HFFc6 (cell line): ENCODE results near the gene AXIN1. TPM values are rescaled to one million over a fixed set of nuclear protein-coding genes. Genes with fewer than 3 reads are reported as not detected.

Experiments
- DNase-seq: peaks from one replicate; pipeline ENCODE4 v3.0.0-alpha.2; 2018
- H3K27ac Mint-ChIP-seq: 2 replicates; pipeline ENCODE4 v1.8.0; 2020; ENCODE audit warnings: mild to moderate bottlenecking, mixed read lengths
- H3K27me3 Mint-ChIP-seq: 2 replicates; pipeline ENCODE4 v1.8.0; 2021; ENCODE audit warnings: mild to moderate bottlenecking, moderate library complexity, mixed read lengths; ENCODE audit not compliant: insufficient read depth
- H3K36me3 Mint-ChIP-seq: 2 replicates; pipeline ENCODE4 v1.8.0; 2021; ENCODE audit warnings: low read depth, mixed read lengths
- H3K4me1 Mint-ChIP-seq: 2 replicates; pipeline ENCODE4 v1.8.0; 2020; ENCODE audit warnings: low read depth, mixed read lengths
- H3K4me3 Mint-ChIP-seq: 2 replicates; pipeline ENCODE4 v1.8.0; 2020; ENCODE audit warnings: mild to moderate bottlenecking, moderate library complexity, mixed read lengths
- H3K9me3 Mint-ChIP-seq: 2 replicates; pipeline ENCODE4 v1.8.0; 2020; ENCODE audit warnings: mild to moderate bottlenecking, mixed read lengths
- total RNA-seq, 6 experiments: library from RNA; stranded (reverse); fragmentation: NEBNext Ultra II Directional; extraction: Animal tissue kit (Norgen Biotek cat#: 25700); gene quantifications; 2 replicates in 1 of 6; 3 replicates in 5 of 6; pipeline ENCODE4 v1.2.3, GENCODE V29; 2021
- TF ChIP-seq, protein P1 (sequence below): fragments of 200-600 bp; sonication (generic); IDR thresholded peaks from 2 replicates; pipeline ENCODE4 v1.5.0; 2021; ENCODE audit warnings: antibody characterized with exemption, mild to moderate bottlenecking

AXIN1 gene
- total RNA-seq, 6 experiments from 2014 or later: 13.6 to 16.7 (median 14.7) TPM

DNA sequence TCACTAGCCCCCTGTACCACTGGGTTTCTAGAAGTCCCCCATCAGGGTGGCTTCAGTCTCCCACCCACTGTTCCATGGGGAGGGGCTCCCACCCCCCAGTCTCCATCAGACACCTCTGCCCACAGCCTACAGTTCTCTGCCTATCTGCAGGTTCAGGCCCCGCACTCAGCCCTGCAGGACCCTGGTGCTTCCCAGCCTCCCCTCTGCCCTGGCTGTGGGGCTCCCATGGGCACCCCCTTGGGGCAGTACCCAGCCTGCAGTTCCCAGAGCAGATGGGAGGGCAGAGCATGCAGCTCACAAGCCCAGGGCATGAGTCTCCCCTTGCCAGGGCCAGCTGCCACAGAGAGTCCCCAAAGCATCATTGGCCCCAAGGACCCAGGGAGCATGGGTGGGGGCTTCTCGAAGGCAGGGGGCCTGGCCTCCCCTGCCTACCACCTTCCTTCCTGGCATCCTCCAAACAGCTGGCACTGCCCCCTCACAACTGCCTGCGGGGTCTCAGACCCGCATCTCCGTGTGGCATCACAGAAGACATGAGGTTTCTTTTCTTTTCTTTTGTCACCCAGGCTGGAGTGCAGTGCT is 20.6 kb upstream of the AXIN1 start:
- Mint-ChIP-seq H3K9me3 (no peaks in the 10 kb centered on the region), H3K4me1 (peaks cover 14% of the 10 kb centered on the region), H3K27me3 (peaks cover 3% of the 10 kb centered on the region; the same call in 1 of the 2 replicates), H3K27ac (no peak overlapping the region), H3K36me3 (no peaks in the 10 kb centered on the region), H3K4me3 (no peak overlapping the region)
- TF ChIP-seq, protein P1, sequence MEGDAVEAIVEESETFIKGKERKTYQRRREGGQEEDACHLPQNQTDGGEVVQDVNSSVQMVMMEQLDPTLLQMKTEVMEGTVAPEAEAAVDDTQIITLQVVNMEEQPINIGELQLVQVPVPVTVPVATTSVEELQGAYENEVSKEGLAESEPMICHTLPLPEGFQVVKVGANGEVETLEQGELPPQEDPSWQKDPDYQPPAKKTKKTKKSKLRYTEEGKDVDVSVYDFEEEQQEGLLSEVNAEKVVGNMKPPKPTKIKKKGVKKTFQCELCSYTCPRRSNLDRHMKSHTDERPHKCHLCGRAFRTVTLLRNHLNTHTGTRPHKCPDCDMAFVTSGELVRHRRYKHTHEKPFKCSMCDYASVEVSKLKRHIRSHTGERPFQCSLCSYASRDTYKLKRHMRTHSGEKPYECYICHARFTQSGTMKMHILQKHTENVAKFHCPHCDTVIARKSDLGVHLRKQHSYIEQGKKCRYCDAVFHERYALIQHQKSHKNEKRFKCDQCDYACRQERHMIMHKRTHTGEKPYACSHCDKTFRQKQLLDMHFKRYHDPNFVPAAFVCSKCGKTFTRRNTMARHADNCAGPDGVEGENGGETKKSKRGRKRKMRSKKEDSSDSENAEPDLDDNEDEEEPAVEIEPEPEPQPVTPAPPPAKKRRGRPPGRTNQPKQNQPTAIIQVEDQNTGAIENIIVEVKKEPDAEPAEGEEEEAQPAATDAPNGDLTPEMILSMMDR: no peak
- no peak for DNase-seq

DNA sequence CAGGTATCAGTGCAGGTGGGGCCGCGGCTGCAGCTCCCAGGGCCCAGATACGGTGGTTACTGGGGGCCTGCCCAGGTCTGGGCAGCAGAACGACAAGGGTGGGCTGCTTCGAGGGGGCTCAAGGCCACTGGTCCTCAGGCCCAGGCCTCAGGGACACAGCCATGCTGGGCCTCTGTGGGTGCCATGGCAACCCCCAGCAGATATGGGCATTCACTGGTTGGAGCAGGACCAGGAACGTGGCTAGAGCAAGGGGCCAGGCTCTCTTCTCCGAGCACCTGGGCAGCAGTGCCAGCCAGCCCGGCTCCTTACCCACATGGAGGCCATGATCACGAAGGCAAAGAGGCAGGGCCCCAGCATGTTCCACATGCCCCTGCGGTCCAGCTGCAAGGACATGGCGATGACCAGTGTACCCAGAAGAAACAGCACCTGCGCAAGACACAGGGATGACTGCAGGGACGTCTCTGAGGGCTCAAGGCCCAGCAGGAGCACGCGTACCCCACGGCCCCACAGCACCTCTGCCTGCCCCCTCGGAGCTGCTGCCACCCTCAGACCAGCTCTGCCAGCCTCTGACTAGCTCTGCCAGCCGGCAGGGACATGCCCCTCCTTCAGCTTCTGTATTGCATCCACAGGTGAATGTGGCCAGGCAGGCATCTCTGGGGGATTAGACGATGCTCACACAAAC is 19.9 kb upstream of the AXIN1 start:
- H3K27ac Mint-ChIP-seq: no peak overlapping the region
- peaks cover 14% of the 10 kb centered on the region for H3K4me1 Mint-ChIP-seq
- no peaks in the 10 kb centered on the region for H3K36me3 Mint-ChIP-seq
- H3K9me3 Mint-ChIP-seq: no peaks in the 10 kb centered on the region
- DNase-seq: no peak
- peaks cover 3% of the 10 kb centered on the region; the same call in 1 of the 2 replicates for H3K27me3 Mint-ChIP-seq
- TF ChIP-seq, protein P1: no peak
- no peak overlapping the region for H3K4me3 Mint-ChIP-seq

DNA sequence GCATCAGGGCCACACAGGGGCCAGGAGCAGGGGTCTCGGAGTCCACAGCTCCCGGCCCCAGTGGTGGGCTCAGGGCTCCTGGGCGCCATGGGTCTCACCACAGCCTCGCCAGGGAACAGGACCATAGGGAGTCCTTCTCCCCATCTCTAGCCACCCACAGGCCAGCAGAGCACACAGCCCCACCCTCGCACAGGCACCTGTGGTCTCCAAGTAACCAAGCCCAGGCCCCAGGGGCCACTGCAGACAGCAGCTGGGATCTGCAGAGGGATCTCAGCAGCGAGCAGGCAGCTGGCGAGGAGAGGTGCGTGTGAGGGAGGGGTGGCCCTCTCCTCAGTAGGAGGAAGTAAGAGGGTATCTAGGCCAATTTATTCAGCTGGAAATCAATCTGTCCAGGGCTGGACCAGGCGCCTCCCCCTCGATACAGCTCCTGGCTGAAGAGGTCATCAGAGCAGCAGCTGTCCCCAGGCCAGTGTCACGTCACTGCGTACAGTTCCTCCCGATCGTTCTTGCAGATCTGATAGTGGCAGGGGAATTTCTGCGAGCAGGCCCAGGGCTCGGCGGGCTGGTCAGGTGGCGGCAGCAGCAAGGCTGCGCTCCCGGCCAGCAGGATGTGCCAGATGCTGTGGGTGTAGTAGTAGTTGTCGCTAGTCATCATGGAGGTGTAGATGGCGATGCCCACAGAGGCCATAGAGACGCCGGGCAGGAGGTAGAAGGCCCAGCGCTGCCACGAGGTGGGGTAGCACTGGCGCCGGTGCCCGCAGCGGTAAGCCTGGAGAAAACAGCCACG is 19.2 kb upstream of the AXIN1 start:
- Mint-ChIP-seq H3K27me3 (peaks cover 3% of the 10 kb centered on the region; the same call in 1 of the 2 replicates), H3K9me3 (no peaks in the 10 kb centered on the region), H3K4me1 (peaks cover 14% of the 10 kb centered on the region), H3K4me3 (no peak overlapping the region), H3K27ac (no peak overlapping the region), H3K36me3 (0 out of 2 replicates have a peak, but pooled peaks cover 6% of the 10 kb centered on the region)
- DNase-seq: no peak
- TF ChIP-seq, protein P1: no peak

DNA sequence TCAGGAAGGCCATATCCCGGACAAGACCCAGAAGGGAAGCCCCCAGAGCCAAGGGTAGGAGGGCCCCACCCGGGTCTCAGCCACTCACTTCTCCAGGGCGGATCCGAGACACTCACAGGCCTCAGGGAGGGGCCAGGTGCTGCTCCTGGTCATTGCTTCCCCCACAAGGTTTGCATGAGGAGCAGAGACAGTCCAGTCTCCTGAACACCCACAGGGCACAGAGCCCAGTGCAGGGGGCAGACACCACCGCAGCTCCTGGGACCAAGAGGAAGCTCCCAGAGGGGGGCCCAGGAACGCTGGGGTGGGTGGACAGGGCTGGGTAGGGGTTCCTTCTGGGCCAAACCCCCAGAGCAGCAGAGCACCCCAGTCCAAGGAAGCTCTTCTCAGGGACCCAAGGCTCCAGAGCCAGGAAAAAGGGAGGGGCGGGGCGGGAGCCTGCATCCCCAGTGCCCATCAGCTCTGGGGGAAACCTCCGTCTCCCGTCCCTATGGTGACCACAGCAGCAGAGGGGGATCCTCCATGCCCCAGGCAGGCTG is 18.5 kb upstream of the AXIN1 start:
- H3K4me1 Mint-ChIP-seq: peaks cover 14% of the 10 kb centered on the region
- H3K27me3 Mint-ChIP-seq: peaks cover 3% of the 10 kb centered on the region; the same call in 1 of the 2 replicates
- H3K27ac Mint-ChIP-seq: peak overlapping the region; percentile 57
- no peak for DNase-seq
- TF ChIP-seq, protein P1: no peak
- H3K36me3 Mint-ChIP-seq: 0 out of 2 replicates have a peak, but pooled peaks cover 7% of the 10 kb centered on the region
- peak overlapping the region; percentile 86 for H3K4me3 Mint-ChIP-seq
- H3K9me3 Mint-ChIP-seq: no peaks in the 10 kb centered on the region

DNA sequence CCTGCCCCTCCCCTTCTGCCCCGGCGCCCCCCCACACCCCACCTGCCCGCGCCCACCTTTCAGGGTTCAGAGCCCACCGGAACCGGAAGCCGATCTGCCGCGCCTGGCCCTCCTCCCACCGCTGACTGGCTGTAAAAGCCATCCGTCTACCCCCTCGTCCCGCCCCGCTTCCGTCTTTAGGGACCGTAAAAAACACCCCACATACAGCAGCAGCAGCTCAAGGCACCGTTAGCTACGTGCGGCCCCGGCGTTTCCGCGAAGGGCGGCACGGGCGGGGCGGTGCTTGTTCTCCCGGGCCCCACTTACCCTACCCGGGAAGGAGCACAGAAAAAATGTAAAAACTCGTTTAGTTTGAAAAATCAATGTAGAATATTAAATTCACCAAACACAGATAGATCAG is 17.9 kb upstream of the AXIN1 start, which contains the start of gene MRPL28:
TSS of gene MRPL28 (minus strand) at position 96 of the 400 bp plus-strand sequence. CDS start 320 bp downstream, outside the sequence.
- peaks cover 14% of the 10 kb centered on the region for H3K4me1 Mint-ChIP-seq
- H3K4me3 Mint-ChIP-seq: peak within 1 kb of the TSS; percentile 86
- TF ChIP-seq, protein P1: no peak
- peak; percentile 89 for DNase-seq
- H3K27ac Mint-ChIP-seq: peak within 1 kb of the TSS; percentile 57
- 0 out of 2 replicates have a peak, but pooled peaks cover 7% of the 10 kb centered on the region for H3K36me3 Mint-ChIP-seq
- no peaks in the 10 kb centered on the region for H3K9me3 Mint-ChIP-seq
- peaks cover 3% of the 10 kb centered on the region for H3K27me3 Mint-ChIP-seq
